Activated B cell treated with CpG ODN at 0.5 μM for 24 hours (primary cell): ENCODE results near the gene MSH5. TPM values are rescaled to one million over a fixed set of nuclear protein-coding genes. Genes with fewer than 3 reads are reported as not detected.

Experiments
- ATAC-seq: fragments of 200-7000 bp; cut with Tn5 transposase; one replicate; pipeline ENCODE4 v1.10.0; 2021; ENCODE audit warnings: low read depth, mild to moderate bottlenecking, moderate library complexity
- CTCF ChIA-PET: fragments of 350-600 bp; sonication (Branson Sonifier 250); formaldehyde crosslinking; loops from one replicate; lab custom pipeline; 2021; ENCODE audit warnings: antibody characterized with exemption; lab: Charles Lee
- POLR2A ChIA-PET: fragments of 350-600 bp; sonication (Branson Sonifier 250); formaldehyde crosslinking; loops from one replicate; lab custom pipeline; 2021; ENCODE audit warnings: antibody characterized with exemption; lab: Charles Lee
- DNase-seq: peaks from one replicate; pipeline ENCODE4 v3.0.0; 2022
- H3K27ac Mint-ChIP-seq: one replicate; pipeline ENCODE4 v1.8.0; 2020; ENCODE audit warnings: mixed read lengths
- H3K27me3 Mint-ChIP-seq: one replicate; pipeline ENCODE4 v1.8.0; 2021; ENCODE audit warnings: mixed read lengths
- H3K36me3 Mint-ChIP-seq: one replicate; pipeline ENCODE4 v1.8.0; 2021; ENCODE audit warnings: low read depth, mixed read lengths
- H3K4me1 Mint-ChIP-seq: one replicate; pipeline ENCODE4 v1.8.0; 2021; ENCODE audit warnings: mixed read lengths
- H3K4me3 Mint-ChIP-seq: one replicate; pipeline ENCODE4 v1.8.0; 2020; ENCODE audit warnings: mild to moderate bottlenecking, mixed read lengths
- H3K9me3 Mint-ChIP-seq: one replicate; pipeline ENCODE4 v1.8.0; 2020; ENCODE audit warnings: mixed read lengths
- intact Hi-C: fragments of 100-400 bp; cut with micrococcal nuclease; formaldehyde crosslinking; loops from one replicate; pipeline ENCODE4 v1.15.1; 2024
- total RNA-seq: library from RNA; stranded (reverse); gene quantifications from 2 replicates; pipeline ENCODE4 v1.2.3, GENCODE V29; 2022
- TF ChIP-seq, protein P1 (sequence below): fragments of 200-600 bp; IDR thresholded peaks from one replicate; pipeline ENCODE4 v1.8.0; 2022; ENCODE audit warnings: antibody characterized with exemption, mild to moderate bottlenecking

The MSH5 gene
- total RNA-seq, 1 donor from 2014 or later, result 47.3 TPM

DNA sequence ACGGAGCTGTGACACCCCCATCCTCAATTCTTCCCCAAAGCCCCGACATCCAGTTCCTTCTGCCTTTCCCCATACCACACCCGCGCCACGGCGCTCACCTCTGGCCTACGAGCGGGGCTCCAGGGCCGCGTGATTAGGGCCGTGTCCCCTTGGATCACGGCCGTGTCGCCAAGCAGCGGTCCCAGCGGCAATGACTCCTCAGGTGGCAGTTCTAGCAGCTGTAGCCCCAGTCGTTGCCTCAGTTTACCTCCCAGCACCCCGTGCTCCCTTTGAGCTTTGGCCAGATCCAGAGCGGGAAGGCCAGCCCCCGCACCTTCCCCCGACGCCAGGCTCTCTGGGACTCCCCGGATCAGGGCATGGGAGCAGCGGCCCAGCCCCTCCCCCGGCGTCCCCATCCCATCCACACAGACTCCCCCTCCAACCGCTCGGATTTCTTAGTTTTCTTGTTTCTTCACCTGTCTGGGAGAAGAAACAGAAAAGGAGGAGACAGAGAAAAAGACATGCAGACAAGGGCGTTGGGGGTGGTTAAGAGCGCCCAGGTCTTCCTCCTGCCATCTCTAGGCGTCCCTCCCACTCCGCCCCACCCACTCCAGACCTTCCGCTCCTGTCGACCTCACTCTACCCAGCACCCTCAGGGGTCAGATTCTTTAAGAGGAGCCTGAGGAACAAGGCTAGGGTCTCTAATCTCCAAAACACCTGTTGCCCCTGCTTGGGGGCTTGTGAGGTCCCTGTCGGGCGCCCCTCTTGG lies 10.9 kb upstream of the MSH5 start, which contains the start of gene DDAH2:
Gene DDAH2, minus strand, starts transcription at position 533 of the 748 bp plus-strand sequence. Its CDS starts 138 bp downstream, at position 395.
- peaks cover 69% of the 10 kb centered on the region for H3K4me1 Mint-ChIP-seq
- no peaks in the 10 kb centered on the region for H3K27me3 Mint-ChIP-seq
- peak within 1 kb of the TSS; percentile 97 for H3K4me3 Mint-ChIP-seq
- H3K36me3 Mint-ChIP-seq, result peaks cover 63% of the 10 kb centered on the region
- TF ChIP-seq, protein P1, sequence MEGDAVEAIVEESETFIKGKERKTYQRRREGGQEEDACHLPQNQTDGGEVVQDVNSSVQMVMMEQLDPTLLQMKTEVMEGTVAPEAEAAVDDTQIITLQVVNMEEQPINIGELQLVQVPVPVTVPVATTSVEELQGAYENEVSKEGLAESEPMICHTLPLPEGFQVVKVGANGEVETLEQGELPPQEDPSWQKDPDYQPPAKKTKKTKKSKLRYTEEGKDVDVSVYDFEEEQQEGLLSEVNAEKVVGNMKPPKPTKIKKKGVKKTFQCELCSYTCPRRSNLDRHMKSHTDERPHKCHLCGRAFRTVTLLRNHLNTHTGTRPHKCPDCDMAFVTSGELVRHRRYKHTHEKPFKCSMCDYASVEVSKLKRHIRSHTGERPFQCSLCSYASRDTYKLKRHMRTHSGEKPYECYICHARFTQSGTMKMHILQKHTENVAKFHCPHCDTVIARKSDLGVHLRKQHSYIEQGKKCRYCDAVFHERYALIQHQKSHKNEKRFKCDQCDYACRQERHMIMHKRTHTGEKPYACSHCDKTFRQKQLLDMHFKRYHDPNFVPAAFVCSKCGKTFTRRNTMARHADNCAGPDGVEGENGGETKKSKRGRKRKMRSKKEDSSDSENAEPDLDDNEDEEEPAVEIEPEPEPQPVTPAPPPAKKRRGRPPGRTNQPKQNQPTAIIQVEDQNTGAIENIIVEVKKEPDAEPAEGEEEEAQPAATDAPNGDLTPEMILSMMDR, result no peak
- DNase-seq, result no peak
- intact Hi-C loops, result loop anchor here (1.0 to 2.0 kb wide), 7 partner anchors 40 to 194 kb away; partner anchors contain the start of genes BAG6, HSPA1A, HSPA1L and NEU1
- no peaks in the 10 kb centered on the region for H3K9me3 Mint-ChIP-seq
- H3K27ac Mint-ChIP-seq, result peak within 1 kb of the TSS; percentile 95
- ChIA-PET POLR2A (interaction anchor here (0.8 to 7.7 kb wide), 19 partner anchors 9 to 134 kb away, joined by 3 to 131 read pairs (median 11); partner anchors contain the start of genes ABHD16A, BAG6, CLIC1 and GPANK1), CTCF (interaction anchor here (0.6 to 5.9 kb wide), 19 partner anchors 9 to 533 kb away, joined by 3 to 49 read pairs (median 4); partner anchors contain the start of genes ABHD16A, HSPA1A, HSPA1B and HSPA1L)
- peak; percentile 13 for ATAC-seq

DNA sequence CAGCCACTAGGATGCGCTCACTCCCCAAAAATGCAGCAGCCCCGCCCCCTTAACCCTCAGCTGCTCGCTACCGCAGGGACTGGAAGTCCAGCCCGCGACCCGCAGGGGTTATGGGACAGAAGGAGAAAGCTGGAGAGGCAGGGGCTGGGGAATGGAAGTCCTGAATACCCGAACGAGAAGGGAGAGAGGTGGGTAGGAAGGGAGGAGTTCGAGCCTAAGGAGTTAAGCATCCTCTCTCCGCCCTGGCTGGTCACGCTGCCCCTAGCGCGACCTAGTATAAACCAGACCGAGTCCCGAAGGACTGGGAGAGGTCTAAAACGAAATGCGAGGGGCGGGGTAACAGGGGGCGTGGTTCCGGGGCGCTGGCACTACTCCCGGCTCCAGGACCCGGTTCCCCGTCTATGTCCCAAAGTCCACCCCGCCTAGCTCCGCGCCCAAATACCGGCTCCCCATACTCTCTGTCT lies 10.3 kb upstream of the MSH5 start:
- TF ChIP-seq, protein P1, result no peak
- Mint-ChIP-seq H3K27ac (peak overlapping the region; percentile 92), H3K4me3 (peak overlapping the region; percentile 97), H3K9me3 (no peaks in the 10 kb centered on the region), H3K4me1 (peaks cover 71% of the 10 kb centered on the region), H3K36me3 (peaks cover 69% of the 10 kb centered on the region), H3K27me3 (no peaks in the 10 kb centered on the region)
- DNase-seq (peak; percentile 73), ATAC-seq (peak; percentile 45)
- intact Hi-C loops, result loop anchor here (1.0 to 2.0 kb wide), 7 partner anchors 40 to 194 kb away; partner anchors contain the start of genes BAG6, HSPA1A, HSPA1L and NEU1
- ChIA-PET CTCF (interaction anchor here (0.6 to 5.9 kb wide), 19 partner anchors 8 to 532 kb away, joined by 3 to 49 read pairs (median 4); partner anchors contain the start of genes ABHD16A, HSPA1A, HSPA1B and HSPA1L), POLR2A (interaction anchor here (0.6 to 7.7 kb wide), 21 partner anchors 9 to 399 kb away, joined by 3 to 131 read pairs (median 9); partner anchors contain the start of genes ABHD16A, ATF6B, BAG6 and CLIC1)

DNA sequence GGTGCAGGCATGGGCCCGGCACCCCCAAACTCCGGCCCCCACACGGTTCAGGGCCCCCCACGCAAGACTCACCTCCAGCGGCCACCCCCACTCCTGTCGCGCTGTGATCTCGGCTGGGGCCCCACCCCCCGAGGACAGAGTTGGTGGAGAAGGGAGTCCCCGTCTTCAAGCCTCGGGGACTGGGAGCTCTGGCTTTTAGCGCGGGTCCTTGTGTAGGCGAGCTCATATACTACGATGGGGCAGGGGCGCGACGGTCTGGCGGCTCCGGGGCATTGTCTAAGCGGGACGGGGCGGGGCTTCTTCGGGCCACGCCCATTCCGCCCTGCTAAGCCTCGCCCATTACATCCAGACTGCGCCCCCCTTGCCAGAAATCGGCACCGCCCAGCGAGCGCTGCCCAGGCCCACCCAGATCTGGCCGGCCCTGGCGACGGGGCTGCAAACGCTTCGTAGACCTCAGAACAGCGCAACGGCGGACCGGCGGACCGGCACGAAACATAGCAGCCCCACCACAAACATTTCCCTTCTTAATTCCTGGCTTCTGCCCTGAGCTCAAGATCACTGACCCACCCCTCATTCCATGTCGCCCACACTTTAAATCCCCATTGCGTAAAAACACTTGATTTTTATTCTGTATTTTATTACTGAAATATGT lies 9.7 kb upstream of the MSH5 start:
- Mint-ChIP-seq H3K27me3 (no peaks in the 10 kb centered on the region), H3K4me3 (peak overlapping the region; percentile 97), H3K36me3 (peaks cover 72% of the 10 kb centered on the region), H3K27ac (peak overlapping the region; percentile 92), H3K9me3 (no peaks in the 10 kb centered on the region), H3K4me1 (peaks cover 76% of the 10 kb centered on the region)
- DNase-seq (peak; percentile 78), ATAC-seq (peak; percentile 44)
- TF ChIP-seq, protein P1, result no peak
- ChIA-PET POLR2A (interaction anchor here (0.5 to 7.7 kb wide), 24 partner anchors 8 to 398 kb away, joined by 3 to 131 read pairs (median 9); partner anchors contain the start of genes ABHD16A, ATF6B, BAG6 and CLIC1), CTCF (interaction anchor here (0.6 to 5.9 kb wide), 16 partner anchors 8 to 532 kb away, joined by 3 to 49 read pairs (median 5); partner anchors contain the start of genes ABHD16A, HSPA1A, HSPA1B and HSPA1L)
- intact Hi-C loops, result loop anchor here (1.0 to 10.0 kb wide), 8 partner anchors 39 to 235 kb away; partner anchors contain the start of genes BAG6, HSPA1A, HSPA1L and MICB

DNA sequence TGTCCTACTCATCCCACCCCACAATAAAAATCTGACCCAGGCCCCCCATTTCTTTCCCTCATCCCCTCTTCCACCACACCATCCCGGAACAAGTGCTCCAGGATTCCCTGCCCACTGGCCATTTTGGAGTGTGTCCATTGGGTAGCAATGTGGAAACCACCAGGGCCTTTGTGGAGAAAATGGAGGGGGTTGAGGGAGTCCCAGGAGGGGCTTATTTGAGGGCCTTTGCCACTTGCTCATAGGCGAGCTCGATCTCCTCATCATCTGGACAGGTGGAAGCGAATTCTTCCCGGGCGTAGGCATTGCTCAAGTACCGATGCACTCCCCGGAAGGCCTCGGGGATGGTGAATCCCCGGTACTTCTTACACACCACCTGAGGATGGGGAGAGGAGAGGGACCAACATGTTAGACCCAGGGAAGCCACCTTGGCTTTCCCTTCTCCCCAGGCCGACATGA lies 9.1 kb upstream of the MSH5 start:
- Mint-ChIP-seq H3K27me3 (no peaks in the 10 kb centered on the region), H3K4me1 (peaks cover 74% of the 10 kb centered on the region), H3K4me3 (peak overlapping the region; percentile 97), H3K27ac (peak overlapping the region; percentile 92), H3K36me3 (peaks cover 73% of the 10 kb centered on the region), H3K9me3 (no peaks in the 10 kb centered on the region)
- TF ChIP-seq, protein P1, result no peak
- intact Hi-C loops, result loop anchor here (10.0 kb wide), 1 partner anchor 236 kb away; the partner anchor contains the start of gene MICB
- no peak for ATAC-seq
- DNase-seq, result no peak
- ChIA-PET CTCF (interaction anchor here (1.0 to 5.9 kb wide), 7 partner anchors 19 to 100 kb away, joined by 4 to 49 read pairs (median 9); partner anchors contain the start of genes HSPA1A, HSPA1B, HSPA1L and LSM2), POLR2A (interaction anchor here (0.5 to 7.7 kb wide), 17 partner anchors 8 to 183 kb away, joined by 3 to 131 read pairs (median 11); partner anchors contain the start of genes ABHD16A, BAG6, CLIC1 and HSPA1A)
